ENCODE measurements around the gene WWTR1. TPM values are rescaled to one million over a fixed set of nuclear protein-coding genes. Genes with fewer than 3 reads are reported as not detected.

WWTR1 gene
- total RNA-seq, 1 experiment from 2014 or later = 84.9 TPM

GRCh38 chr3:149567381-149567780 lies 90.4 kb downstream of the WWTR1 start:
- DNase-seq (ENCODE audit: low spot score) = no peak

- no peak for DNase-seq (ENCODE audit: low spot score)
Observed at GRCh38 chr3:149566292-149566975, 91.4 kb downstream of the WWTR1 start.

GRCh38 chr3:149564079-149564478 lies 93.7 kb downstream of the WWTR1 start:
- no peak for DNase-seq (ENCODE audit: low spot score)

GRCh38 chr3:149563114-149563513 lies 94.7 kb downstream of the WWTR1 start:
- DNase-seq (ENCODE audit: low spot score) = no peak

- no peak for DNase-seq (ENCODE audit: low spot score)
Observed at GRCh38 chr3:149560617-149561016, 97.2 kb downstream of the WWTR1 start.

GRCh38 chr3:149560001-149560400 lies 97.8 kb downstream of the WWTR1 start:
- no peak for DNase-seq (ENCODE audit: low spot score)

- DNase-seq (ENCODE audit: low spot score) = no peak
Observed at GRCh38 chr3:149559525-149559924, 98.3 kb downstream of the WWTR1 start.

GRCh38 chr3:149555927-149556326 lies 101.9 kb downstream of the WWTR1 start:
- no peak for DNase-seq (ENCODE audit: low spot score)

- peak; percentile 95 for DNase-seq (ENCODE audit: low spot score)
Observed at GRCh38 chr3:149554826-149555225, 103.0 kb downstream of the WWTR1 start.

- no peak for DNase-seq (ENCODE audit: low spot score)
Observed at GRCh38 chr3:149553781-149554451, 103.9 kb downstream of the WWTR1 start.

GRCh38 chr3:149552700-149553099 lies 105.1 kb downstream of the WWTR1 start:
- DNase-seq (ENCODE audit: low spot score) = no peak

GRCh38 chr3:149551500-149551899 lies 106.3 kb downstream of the WWTR1 start:
- DNase-seq (ENCODE audit: low spot score) = no peak

GRCh38 chr3:149548669-149549065 lies 109.2 kb downstream of the WWTR1 start:
- no peak for DNase-seq (ENCODE audit: low spot score)

GRCh38 chr3:149547954-149548668 lies 109.7 kb downstream of the WWTR1 start:
- peak; percentile 74 for DNase-seq (ENCODE audit: low spot score)

- no peak for DNase-seq (ENCODE audit: low spot score)
Observed at GRCh38 chr3:149547413-149547812, 110.4 kb downstream of the WWTR1 start.

GRCh38 chr3:149545049-149545448 lies 112.8 kb downstream of the WWTR1 start:
- no peak for DNase-seq (ENCODE audit: low spot score)

- peak; percentile 92 for DNase-seq (ENCODE audit: low spot score)
Observed at GRCh38 chr3:149542375-149543312, 115.2 kb downstream of the WWTR1 start.

GRCh38 chr3:149541091-149541491 lies 116.7 kb downstream of the WWTR1 start:
- peak; percentile 54 for DNase-seq (ENCODE audit: low spot score)

- no peak for DNase-seq (ENCODE audit: low spot score)
Observed at GRCh38 chr3:149538371-149538770, 119.5 kb downstream of the WWTR1 start.

- DNase-seq (ENCODE audit: low spot score) = peak; percentile 71
Observed at GRCh38 chr3:149536429-149536828, 121.4 kb downstream of the WWTR1 start.

GRCh38 chr3:149535333-149535685 lies 122.5 kb downstream of the WWTR1 start:
- DNase-seq (ENCODE audit: low spot score) = no peak
